ENCODE data around the gene ARL11.

DNA sequence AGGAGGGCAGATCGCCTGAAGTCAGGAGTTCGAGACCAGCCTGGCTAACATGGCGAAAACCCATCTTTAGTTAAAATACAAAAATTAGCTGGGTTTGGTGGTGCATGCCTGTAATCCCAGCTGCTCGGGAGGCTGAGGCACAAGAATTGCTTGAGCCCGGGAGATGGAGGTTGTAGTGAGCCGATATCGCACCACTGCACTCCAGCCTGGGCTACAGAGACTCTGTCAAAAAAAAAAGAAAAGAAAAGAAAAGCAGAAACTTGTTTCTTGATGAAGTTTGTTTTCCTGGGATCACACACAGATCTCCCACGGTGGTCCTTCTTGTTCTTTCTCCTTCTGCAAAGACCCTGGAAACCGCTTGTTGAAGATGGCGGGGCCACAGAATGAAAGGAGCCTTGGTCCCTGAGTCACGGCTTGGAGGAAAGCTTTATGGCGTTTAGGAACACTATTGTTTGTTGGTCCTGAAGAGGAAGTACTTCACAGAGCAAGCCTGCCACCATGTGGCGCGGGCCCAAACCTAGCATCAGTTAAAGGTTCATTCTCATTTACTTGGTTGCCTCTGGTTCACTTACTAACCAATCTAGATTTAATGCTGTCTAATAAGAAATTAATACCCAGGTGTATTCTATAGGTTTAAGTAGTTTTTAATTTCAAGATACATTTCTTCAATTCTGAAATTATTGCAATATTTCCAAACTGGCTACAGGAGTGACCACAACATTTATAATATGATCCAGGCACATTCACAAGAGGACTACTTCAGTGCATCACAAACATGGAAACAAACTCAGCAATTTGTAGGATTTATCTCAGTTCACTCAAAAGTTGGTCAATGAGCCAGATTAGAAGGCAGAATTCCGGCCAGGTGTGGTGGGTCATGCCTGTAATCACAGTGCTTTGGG, 21.3 kb upstream of the ARL11 start:
- TF ChIP-seq CTCF (IDR thresholded peaks at IDR 0.05) (peak; percentile 36 to 85 (median 70)), POLR2A (IDR thresholded peaks at IDR 0.05) (no peak)
